GM19240 (cell line): Measurements from ENCODE around the gene BLOC1S5.
"Not testable (repeated sequence)": the region's sequence is repeated elsewhere in the genome, so short reads cannot be mapped to it uniquely, and the experiment has no call there.

Experiments
- DNase-seq: peaks from one replicate; pipeline ENCODE4 v3.0.0; 2011; ENCODE audit warnings: low spot score; ENCODE audit not compliant: insufficient read length

BLOC1S5 gene

DNA sequence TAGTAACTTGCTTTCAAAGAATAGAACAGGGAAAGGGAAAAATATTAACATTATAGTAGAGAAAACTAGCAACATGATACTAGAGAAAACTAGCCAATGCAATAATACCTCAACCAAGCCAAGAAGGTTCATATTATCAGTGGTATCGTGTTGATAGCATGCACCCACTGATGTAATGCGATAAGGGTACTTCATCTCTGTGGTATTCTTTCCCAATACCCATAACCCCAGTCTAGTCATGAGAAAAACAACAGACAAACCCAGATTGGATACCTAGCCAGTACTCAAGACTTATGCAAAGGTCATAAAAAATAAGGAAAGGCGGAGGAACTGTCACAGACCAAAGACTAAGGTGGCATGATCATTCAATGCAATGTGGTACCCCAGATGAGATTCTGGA lies 21.0 kb downstream of the BLOC1S5 start:
- no peak for DNase-seq

DNA sequence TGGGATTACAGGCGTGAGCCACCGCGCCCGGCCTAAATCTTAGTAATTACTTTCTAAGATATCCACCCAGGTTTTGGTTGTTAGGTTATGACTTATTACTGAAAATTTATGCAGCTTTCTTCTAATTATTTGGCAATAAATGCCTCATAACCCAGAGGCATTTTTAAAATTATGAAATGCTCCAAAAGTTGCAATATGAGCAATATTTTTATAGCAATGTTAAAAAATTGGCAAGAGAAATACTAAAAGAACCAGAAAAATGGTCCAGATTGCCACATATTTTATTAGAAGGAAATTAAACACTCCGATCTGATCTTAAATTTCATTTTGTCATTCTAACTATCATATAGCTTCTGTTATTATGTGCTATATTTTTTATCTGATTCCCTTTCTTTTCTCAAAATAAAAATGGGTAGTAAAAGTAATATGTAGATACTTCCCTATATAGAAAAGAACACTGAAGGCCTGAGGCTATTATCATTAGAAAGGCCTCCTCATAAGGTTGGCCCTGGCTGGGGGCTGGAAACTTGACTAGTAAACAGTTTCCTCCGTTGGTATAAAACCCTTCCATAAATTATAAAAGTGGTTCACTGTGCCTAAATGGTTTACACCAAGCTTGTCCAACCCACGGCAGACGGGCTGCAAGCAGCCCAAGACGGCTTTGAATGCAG lies 22.1 kb downstream of the BLOC1S5 start:
- DNase-seq: no peak

DNA sequence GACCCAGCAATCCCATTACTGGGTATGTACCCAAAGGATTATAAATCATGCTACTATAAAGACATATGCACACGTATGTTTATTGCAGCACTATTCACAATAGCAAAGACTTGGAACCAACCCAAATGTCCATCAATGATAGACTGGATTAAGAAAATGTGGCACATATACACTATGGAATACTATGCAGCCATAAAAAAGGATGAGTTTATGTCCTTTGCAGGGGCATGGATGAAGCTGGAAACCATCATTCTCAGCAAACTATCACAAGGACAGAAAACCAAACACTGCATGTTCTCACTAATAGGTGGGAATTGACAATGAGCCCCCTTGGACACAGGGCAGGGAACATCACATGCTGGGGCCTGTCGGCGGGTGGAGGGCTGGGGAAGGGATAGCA lies 30.1 kb downstream of the BLOC1S5 start:
- DNase-seq: not testable (repeated sequence)

DNA sequence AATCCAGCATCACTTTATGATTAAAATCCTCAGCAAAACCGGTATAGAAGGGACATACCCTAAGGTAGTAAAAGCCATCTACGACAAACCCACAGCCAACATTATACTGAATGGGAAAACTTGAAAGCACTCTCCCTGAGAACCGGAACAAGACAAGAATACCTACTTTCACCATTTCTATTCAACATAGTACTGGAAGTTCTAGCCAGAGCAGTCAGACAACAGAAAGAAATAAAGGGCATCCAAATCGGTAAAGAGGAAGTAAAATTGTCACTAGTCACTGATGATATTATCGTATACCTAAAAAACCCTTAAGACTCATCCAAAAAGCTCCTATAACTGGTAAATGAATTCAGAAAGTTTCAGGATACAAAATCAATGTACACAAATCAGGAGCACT lies 33.3 kb downstream of the BLOC1S5 start:
- DNase-seq: no peak

DNA sequence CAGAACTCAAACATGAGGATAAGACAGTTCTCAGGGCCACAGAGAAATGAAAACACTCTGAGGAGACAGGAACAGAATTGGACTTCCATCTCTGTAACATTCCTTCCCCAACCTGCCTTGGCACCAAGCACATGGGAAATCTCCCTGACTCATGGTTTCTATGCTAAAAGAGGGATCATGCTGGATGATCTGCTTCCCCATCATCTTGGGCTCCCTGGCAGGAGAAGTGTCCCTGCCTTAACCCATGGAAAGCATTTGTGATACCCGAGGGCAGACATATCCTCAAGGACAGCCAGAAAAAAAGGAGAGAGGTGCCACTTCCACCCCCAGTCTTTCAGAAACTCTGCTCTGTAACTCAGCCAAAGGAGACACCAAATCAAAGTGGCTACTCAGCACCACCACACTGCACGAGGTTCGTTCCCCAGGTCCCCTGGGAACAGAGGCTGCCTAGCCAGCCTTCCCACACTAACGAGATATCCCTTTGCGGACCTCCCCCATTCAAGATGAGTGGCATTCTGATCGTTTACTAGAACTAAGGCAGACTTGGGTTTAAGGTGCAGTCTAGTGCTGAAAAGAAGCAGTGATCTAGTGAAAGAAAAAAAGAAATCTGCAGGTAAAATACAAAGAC lies 34.8 kb downstream of the BLOC1S5 start:
- no peak for DNase-seq

DNA sequence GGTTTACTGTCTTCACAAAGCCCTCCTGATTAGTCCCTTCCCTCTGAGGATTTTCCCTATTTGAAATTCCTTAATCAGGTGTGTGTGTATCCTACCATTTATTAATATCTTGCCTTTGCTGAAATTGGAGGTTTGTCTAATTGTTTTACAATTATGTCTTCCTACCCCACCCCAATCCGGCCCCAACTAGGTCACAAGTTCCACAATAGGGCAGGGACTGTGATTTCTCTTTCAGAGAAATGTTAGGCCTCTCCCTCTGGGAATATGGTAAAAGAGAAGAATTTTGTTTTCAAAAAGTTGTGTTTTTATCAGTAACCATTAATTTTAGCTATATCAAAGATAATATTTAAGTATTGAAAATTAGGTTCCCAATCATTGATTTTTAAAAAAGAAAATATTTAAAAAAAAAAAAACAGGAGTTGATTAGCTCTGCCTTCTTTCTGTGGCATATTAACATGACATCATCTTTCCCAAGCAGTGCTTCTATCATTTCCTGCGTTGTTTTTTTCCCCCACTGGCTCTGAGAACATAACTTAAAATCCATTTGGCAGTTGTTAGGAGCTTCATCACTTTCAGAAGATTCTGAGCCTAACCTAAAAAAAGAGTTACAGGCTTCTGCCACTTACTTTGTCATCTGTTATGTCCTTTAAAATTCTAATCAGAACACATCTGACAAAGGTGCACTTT lies 36.1 kb downstream of the BLOC1S5 start:
- no peak for DNase-seq

DNA sequence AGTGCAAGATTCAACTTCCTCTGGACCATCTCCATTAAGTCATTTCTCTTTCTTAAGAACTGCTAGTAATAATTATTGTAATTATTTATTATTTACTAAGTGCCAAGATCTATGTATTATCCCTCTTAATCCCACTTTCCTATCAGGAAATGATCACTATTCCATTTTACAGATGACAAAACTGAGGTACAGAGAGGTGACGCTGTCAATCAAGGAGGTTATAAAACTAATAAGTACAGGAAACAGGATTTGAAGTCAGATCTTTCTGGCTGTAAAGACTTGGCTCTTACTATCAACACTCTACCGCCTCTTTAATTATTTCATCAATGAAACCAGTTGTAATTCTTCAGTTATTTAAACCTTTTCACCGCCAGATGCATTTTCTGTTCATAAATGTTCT lies 37.4 kb downstream of the BLOC1S5 start:
- no peak for DNase-seq

DNA sequence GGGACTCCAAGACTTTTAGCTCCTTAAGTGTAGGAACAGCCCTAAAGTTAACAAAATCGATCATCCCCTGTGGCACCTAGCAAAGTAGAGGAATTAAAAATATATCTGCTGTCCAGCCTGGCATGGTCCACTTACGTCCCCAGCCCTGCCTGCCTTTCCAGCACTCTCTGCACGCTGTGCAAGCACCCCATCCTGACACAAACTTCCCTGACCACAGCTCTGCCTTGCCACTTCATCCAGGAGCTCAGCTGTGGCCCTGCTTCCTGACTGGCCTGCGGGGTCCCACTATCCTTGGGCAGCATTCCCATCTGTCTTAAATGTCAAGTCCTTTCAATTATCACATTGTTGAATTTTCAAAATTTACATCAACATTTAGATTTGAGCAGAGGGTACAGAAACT lies 39.0 kb downstream of the BLOC1S5 start:
- DNase-seq: no peak

DNA sequence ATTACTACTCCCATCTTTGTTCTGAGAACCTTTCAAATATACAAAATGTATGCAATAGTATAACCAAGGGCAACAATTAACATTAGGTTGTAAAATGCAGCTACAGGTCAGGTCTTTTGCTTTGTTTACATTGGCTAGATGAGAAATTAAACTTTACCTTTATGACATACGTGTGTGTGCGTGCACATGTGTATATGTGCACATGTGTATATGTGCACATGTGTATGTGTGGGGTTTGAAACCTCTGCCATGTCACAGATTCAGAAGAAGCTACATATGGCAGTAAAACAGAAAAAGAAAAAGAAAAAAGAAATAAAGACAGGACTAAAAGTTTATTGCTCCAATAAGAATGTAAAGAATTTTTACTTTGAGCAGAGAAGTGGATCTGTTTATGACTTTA lies 40.6 kb downstream of the BLOC1S5 start:
- no peak for DNase-seq

DNA sequence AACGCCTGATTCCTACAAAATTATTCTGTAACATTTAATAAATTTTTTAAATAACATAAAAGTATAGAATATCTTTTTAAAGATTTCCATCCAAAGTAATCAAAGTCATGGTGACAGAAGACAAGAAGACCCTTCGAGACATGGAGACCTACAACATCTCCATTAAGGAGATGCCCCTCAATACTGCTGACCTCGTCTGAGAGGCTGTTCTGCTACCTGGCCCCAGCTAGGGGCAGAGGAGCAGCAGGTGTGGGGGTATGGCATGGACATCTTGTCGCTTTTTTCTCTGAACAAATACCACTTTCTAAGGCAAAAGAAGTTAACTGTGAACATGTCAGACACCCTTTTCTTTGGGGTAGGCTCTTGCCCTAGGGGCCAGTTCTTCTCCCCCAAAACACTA lies 44.1 kb downstream of the BLOC1S5 start:
- no peak for DNase-seq

DNA sequence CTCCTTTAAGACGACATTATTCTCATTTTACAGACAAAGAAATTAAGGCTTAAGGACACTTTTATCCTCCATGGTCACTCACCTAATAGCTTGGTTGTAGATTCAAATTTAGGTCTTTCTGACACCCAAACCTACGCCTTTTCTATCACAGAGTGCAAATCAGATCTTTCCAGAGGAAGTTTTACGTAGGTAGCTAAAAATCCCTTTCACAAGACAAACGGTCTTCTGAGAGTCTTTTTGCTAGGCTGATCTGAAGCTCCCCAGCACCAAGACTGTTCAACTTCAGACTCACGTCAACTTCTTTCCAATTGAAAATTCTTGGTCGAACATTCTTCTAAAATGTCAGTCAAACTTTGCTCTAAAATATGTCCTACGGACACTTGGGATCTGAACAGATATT lies 46.5 kb downstream of the BLOC1S5 start:
- no peak for DNase-seq

DNA sequence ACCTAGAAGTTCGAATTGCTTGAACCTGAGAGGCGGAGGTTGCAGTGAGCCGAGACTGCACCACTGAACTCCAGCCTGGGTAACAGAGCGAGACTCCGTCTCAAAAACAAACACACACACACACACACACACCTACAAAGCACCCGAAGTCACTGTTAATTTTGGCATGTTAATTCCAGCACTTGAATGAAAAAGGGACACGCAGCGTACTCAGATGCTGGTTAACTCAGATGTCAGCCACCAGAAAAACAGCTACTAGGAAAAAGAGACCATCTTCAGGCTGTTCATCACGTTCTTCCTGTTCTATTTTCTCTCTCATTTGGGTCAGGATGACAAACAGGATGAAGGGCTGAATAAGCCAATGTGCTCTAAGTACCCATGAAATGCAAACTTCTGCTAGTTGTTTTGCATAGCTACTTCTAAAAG lies 46.9 kb downstream of the BLOC1S5 start:
- no peak for DNase-seq

DNA sequence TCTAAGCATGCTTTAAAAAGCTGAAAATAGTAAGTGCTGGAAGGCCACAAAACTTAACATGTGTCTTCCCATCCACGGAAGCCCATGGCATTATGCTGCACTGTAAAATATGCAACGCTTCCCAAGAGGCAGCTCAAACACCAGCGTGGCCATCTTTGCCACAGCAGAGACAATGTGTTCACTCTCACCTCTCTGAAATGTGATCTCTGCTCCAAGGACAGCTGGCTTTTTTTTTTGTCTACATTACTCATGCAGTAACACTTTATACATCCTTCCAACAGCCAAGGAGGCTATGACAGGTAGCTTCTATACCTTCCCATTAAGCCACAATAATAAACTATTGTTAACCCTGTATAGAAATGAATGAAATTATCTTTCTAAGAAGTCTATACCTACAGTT lies 49.2 kb downstream of the BLOC1S5 start:
- no peak for DNase-seq

DNA sequence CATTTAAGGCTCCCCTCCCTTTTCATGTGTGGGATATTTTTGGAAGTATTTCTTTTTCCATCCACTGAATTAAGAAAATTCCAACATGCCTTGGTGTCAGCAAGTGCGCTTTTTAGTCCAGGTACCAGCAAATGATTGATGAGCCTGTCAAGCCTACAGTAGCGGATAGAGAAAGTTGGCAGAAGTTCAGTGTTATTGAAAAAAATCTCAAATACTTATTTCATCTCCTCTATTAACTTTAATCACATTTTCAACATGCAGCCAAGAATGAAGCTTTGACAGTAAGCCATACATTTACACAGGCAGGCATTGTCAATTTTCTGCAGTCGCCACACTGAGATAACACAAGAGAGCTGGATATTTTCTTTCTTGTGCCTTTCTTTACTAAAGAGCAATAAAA lies 50.4 kb downstream of the BLOC1S5 start:
- no peak for DNase-seq

DNA sequence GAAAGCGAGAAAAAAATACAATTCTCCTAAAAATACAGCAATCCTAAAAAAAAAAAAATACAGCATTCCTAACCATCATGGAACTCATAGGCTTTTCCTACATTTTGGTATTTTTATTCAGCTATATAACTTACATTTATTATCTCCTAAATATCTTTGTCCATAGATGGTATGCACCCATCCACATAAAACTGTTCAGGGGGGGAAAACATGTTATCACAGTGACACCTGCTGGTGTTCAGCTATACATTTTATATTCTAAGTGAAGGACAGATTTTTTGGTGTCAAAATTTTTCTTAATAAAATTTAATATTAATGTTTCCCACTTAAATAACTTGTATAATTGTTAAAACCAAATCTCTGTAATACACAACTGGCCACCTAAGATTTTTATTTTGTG lies 58.0 kb downstream of the BLOC1S5 start:
- no peak for DNase-seq

DNA sequence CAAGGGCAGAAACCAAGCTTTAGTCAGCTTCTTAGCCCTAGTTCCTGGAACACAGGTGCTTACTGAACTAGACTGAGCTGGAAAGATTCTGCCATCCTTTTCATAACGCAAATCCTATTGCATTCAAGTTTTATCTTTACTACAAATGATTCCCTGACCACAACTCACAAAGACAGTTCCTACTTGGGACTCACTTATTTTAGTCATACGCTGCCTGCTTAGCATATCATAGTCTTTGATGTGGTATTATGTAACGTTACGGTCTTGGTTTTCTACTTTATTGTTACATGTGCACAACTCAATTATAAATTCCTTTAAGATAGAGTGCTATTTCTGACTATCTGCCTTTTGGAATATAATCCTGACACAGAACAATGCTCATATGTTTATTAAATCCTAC lies 59.1 kb downstream of the BLOC1S5 start:
- DNase-seq: no peak

DNA sequence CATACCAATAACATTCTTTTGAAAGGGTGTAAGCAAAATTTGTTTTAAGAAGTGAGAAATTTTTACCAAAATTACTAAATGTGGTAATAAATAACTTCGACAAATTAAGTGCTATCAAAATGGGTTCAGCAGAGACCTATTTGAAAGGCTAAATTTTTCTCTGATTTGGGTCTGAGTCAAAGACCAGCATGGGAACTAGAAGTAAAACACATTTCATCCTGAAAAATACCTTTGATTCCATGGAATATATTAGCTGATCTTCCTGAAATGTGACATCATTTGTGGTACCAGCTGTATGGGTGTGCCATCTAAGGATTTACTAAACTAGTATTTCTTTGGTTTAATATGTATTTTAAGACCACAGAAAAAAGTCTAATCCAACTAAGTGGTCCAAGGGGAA lies 63.6 kb downstream of the BLOC1S5 start:
- no peak for DNase-seq

DNA sequence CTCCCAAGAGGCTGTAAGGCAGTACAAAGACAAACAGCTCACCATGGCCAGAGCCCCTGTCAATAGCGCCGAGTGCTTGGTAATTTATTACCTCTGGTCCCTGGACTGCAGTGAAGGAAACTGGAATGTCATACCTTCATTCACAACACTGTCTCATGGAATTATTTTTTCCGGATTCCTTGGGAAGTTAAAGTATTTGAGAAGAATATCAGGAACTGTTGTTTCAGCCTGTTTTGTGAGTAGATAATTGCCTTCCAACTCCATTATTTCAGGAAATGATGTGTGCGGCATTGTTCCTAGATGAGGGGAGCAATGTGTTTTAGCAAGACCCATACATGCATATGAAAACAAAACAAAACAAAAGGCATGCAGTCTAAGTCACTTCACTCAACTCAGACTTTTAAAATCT lies 64.0 kb downstream of the BLOC1S5 start:
- no peak for DNase-seq

DNA sequence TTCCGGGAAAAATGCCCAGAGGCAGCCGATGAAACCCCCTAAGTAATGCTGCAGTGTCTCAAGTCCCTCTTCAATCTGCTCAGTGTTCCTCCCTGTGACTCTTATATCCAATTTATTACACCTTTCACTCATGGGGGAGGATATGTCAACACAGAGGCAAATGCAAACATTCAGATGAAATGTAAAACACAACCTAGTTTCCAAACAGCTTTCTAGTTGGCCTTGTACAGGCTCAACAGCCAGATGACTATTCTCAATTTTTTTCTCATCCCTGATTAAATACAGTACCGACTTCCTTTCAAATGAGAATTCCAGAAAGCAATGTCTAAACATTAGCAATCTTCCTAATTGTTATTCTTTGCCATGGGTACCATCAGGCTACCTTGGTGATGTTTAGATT lies 65.0 kb downstream of the BLOC1S5 start:
- no peak for DNase-seq

DNA sequence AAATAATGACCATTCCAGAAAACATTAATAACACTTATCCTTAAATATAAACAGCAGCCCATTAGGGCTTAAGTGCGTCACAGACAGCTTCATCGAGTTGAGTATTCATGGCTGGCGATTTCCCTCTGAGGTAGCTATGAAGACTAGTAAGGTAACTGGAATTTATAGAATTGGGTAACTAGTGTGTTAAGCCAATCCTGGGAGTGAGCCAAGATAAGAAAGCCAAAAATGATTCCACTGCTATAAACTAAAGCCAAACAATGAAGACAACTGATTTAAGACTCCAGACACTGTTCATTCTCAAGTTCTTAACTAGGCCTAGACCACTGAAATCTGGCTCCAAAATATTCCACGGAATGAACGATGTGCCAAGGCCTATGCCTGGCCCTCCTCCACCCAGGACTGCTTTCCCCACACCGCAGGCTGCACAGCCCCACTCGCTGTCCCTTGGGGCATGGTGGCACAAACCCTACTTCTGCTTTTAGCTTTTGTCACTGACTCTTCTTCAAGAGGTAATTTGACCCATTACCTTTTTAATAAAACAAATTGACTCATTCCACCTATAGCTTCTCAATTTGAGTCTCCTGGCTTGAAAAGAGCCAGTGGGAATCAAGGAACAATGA lies 66.0 kb downstream of the BLOC1S5 start:
- no peak for DNase-seq

DNA sequence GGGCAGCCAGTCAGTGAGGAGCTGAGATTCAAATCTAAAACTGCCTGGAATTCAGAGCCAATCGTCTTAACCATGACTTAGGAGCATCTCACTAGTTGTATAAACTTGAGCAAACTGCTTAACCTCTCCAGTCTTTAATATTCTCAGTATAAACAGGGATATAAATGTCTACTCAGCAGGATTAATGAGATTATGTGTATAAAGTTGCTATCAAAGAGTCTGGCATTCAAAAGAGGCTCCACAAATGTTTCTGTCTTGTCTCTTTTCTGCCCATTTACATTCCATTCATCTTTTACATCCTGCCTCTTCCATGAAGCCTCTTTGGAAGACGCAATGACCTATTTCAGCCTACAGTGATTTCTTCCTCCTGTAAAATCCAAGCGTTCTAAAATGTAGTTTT lies 66.9 kb downstream of the BLOC1S5 start:
- no peak for DNase-seq

DNA sequence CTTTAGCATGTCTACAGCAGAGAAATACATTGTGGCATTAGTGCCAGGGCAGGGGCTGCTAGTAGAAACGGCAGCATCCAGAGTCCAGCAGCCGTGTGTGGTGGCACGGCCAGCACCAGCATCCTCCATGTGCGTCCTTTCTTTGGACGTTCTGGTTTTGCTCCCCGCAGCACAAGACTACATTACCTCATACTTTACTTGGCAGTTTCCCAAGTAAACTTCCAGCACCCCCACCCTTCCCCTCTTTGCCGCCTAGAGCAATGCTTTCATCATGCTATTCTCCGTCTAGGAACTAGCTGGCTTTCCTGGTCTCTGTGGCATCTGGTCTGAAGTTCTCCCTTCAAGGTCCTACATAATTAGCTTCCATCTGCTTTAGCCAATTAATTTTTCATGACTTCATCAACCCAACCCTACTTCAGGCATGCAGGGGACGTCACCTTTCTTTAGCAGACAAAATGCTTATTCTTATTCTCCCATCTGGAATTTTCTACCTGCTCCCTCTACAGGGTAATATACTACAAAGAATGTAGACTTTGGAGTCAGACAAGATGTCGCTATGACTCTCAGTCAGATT lies 67.6 kb downstream of the BLOC1S5 start:
- DNase-seq: no peak
